Fibroblast of skin of left biceps (primary cell): Measurements from ENCODE around the gene ZFHX3.

ENCODE experiments used
- DNase-seq, 2 experiments: peaks; one replicate each; pipeline ENCODE4 v3.0.0-alpha.2; 2013; ENCODE audit warnings: low read depth in 2 of 2

Gene ZFHX3

GRCh38 chr16:73054813-73055482 lies 7.0 kb upstream of the ZFHX3 start:
- peak; percentile 84 to 91 for DNase-seq

- no peak for DNase-seq
These were observed 6.5 kb upstream of the ZFHX3 start for GRCh38 chr16:73054498-73054812.

DNA sequence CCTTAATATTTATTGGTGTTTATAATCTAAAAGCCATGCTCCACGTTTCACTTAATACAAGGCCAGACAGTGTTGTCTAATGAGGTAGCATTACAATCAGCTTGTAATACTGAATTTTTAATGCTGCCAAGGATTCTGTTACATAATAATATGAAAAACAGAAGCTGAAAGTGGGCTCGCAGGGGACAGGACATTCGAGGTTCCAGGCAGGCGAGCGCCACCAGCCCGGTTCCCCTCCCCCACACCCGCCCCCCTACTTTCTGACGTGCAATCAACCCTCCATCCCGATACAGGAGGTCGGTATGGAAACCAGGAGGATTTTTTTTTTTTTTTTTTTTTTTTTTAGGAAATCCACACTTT lies 6.2 kb upstream of the ZFHX3 start:
- no peak for DNase-seq

DNA sequence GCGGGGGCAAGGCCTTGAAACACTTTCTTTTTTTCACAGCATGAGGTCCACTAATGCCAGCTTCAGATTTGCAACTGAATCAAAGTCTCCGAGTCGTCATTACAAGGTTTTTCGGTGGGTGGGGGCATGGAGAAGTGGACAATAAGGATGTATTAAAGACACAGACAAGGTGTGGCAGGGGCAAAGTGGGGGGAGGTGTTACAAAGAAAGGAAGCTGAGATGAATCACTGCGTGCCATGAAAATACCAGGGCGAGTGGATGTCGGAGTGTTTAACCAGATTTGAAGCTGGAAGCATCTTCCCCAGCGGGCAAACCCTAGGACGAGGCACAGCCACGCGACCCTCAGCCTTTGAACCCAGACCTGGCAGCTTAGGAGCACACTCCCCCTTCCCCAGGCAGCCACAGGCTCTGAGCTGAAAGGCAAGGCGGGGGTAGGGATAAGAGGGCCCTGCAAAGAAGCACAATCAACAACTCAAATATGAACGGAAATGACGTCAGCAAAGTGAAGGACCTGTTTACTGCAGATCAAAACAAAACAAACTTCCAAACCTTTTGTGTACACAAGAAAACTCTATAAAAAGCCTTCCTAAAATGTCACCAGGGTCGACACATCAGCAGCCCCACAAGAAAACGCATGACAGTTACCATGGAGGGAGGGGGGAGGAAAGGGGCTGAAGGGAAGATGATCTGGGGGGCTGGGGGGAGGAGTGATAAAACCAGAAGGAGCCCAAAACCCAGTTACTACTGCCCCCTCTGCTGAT lies 5.6 kb upstream of the ZFHX3 start:
- no peak for DNase-seq

DNA sequence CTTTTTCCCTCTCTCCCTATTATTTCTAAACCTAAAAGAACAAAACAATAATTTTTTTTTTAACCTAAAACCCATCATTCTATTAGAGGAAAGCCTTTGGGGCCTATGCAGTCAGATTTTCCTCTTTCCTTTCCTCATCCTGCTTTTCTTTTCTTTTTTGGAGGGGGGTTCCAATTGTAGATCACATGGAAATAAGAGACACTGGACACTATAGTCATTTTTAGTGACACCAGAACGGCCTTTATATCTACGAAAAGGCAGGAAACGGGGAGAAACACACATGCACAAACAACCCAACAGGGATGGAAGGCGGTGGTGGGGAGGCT lies 5.1 kb upstream of the ZFHX3 start:
- no peak for DNase-seq

DNA sequence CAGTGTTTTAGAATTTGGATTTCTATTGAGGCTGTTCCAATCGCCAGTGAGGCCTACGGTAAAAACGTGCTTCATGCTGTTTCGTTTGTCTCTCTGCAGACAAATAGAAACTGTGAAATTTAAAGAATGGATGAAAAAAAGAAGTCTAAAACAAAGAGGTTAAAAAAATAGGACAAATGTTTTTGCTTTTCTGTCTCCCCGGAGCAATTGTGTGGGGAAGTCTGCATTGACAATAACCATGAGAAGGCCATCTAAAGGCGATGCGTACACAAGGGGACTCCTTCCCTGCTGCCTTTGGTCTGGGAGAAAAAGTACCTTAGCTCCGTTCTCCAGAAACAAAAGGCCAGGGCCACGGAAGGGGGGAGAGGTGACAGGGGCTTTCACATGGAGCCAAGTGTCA lies 4.6 kb upstream of the ZFHX3 start:
- DNase-seq = no peak

DNA sequence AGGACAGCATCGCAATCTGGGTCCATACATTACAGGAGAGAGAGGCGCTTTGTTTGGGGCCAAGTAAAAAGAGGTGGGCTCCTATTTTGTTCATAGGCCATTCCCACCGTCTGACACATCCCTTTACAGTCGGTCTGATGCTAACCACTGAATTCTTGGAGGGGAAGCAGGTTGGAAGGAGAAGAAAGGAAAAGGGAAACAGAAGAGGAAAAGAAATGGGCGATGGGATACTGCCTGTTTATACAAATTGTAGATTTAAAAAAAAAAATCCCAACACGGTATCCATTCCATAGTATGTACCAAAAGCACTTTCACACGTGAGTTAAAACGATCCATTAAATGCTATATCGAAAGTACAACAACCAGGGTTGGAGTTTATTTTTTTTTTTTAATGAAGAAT lies 4.0 kb upstream of the ZFHX3 start:
- no peak for DNase-seq

DNA sequence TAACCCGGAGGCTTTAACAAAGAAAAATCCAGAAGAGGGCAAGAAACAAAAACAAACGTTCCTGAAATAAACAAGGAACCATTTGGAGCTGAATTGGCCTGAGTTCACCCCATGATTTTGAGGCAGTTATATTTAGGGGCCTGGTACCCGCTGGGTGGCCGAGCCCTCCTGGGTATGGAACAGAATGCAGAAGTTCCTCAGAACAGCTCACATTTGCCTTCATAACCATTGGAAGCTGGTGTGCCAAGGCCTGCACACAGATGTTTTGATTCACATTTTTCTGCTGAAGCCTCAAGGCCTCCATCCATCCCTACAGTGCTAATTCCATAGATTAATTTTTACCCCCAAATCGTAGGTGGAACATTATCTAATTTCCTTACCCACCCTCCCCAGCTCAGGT lies 3.3 kb upstream of the ZFHX3 start:
- DNase-seq = no peak

GRCh38 chr16:73050201-73051099 lies 2.5 kb upstream of the ZFHX3 start:
- no peak for DNase-seq

- no peak for DNase-seq
These were observed 1.6 kb upstream of the ZFHX3 start for GRCh38 chr16:73049511-73049910.

- DNase-seq = no peak
These were observed 1.2 kb upstream of the ZFHX3 start for GRCh38 chr16:73049091-73049490.

DNA sequence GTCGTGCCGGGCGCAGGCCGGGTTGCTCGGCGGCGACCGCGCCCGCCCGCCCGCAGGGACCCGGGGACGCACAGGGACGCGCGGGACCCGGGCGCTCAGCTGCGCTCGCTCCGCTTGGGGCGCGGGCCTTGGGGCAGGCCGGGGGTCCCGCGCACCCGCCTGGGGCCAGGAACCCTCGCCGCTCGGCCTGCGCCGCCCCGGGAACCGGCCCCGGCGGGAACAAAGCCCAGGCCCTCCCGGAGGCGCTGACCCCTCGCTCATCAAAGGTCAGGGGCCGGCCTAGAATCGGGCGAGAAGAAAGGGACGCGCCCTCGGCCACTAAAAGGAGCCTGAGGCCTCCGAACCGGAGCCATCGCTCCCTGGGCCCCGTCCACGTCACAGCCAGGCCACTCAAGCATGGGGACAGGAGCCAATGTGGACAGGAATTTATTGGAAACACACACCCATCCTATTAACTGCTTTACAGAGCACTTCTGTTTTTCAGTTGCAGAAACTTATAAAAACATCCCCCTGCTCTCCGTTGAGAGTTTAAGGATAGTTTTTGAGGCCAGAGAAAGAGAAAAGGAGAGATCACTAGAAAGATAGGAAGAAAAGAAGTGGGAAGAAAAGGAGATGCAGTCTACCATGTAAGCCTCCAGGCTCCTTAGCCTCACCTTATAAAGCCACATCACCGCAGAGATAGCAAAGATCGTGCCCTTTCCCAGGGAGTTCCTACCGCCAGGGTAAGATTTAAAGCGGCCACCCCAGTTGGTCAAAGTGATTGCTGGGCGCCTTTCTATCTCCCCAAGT lies 558 bp upstream of the ZFHX3 start:
- no peak for DNase-seq

DNA sequence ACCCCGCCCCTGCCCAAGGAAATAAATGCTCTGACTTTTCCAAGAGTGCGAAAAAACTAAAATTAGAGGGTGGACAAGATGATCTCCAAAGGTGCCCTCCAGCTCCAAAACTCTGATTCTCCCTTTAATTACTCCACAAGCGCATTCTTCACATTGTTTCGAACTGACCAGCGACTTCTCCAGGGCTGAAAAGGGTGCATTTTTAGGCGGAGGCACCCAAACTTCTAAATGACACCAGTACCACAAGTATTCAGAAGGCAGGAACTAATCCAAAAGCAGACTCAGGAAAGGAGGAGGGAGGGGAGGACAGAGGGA lies 750 bp downstream of the ZFHX3 start:
- DNase-seq = no peak

DNA sequence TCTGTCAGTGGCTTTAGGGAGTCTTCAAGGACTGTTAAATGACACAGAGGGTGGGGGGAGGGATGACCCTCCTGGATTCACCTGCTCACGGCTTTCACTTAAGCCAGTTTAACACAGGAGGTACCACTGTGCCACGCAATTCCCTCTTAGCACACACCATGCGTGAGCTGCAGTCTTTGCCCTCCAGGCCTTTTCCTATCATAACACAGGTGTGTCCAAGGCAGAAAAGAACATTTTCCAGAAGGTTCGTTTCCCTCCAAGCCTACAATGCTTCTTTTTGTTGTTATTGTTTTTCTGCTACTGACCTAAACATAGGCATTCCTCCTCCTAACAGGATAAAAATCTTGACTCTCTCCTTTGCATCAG lies 1.1 kb downstream of the ZFHX3 start:
- no peak for DNase-seq

DNA sequence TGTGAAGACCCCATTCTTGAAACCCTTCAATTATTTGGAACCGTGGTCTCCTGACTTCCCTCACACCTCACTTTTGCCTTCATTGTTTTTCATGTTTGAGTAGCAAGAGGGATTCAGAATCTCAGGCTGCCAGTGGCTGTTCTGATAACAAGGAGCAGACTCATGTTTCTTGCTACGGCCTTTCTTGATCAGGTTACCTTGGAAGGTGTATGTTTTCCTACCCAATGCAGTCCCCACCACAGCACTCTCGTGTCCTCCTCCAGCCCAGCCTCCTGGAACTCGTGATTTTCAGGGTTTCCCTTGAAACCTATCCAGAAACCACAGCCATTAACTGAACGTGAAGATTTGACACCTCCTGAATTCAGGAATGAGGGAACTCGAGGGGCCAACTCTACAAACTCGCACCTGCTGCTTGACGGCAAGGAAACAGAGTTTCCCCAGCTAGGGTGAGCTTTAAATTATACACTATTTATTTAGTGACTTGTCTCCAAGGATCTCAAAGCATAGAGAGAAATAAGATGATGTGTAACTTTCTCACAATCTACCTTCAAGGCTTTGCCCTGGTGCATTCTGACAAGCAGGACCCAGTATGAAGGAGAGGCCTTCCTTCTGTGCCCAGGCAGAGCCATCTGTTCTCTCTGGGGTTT lies 1.6 kb downstream of the ZFHX3 start:
- DNase-seq = no peak

DNA sequence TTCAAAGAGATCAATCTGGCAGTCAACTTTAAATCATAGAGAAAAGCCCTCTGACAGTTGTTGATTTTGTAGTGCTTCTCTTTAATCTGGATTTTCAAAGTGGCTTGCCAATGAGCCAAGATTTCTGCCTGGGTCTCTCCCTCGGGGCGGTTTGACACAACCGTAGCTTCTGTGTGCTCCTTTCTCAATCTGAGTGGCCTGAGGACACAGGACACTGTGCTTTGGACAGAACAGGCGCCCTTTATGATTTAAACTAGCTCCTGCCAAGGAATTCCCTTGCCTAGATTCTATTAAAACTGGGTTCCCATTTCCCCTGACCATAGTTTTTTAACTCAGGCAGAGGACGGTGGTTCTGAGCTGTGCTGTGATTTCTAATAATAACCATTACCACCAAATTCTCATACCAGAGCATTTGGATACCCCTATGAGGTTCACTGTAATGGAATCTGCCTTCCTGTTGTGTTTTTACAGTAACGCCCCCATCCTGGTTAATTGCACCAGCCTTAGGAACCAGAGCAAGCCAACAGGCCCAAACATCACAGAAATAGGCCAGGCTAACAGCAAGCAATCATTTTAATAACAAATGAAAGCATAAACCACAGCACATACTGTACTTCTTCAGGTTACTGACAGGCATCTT lies 4.0 kb downstream of the ZFHX3 start:
- no peak for DNase-seq

DNA sequence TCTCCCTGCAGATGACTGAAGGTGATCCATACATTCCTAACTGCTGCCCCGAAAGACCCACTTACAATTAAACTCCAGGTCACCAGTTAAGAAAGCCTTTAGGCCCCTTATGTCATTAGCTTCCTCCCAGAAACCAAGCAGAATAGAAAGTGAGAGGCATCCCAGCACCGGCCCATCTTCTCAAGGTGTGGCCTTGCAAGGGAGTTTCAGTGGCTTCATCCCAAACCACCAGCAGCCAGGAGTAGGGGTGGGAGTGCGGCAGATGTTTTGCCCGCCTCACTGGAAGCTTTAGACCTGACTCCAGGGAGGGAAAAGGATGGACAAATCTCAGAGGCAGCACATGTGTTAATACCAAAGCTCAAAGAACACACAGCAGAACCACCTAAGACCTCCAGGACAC lies 5.1 kb downstream of the ZFHX3 start:
- DNase-seq = no peak

DNA sequence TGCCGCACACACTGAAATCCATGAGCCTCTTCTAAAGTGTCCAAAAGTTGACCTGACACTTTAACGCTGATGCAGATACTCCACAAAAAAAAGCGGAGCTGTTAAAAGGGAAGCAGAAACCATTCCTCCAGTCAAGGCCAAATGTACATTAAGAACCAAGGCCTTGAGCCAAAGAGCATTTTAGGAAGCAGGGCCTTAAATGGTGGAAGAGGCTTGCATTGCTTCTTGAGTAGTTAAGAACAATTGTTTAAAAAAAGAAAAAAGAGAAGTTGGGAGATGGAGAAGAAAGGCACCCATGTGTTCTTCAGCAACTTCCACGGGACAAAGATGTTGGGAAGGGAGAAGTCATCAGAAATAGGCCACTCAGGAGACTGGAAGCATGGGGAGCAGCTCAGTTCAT lies 6.3 kb downstream of the ZFHX3 start:
- DNase-seq = no peak

GRCh38 chr16:73040735-73041402 lies 7.1 kb downstream of the ZFHX3 start:
- no peak for DNase-seq

GRCh38 chr16:73040136-73040535 lies 7.8 kb downstream of the ZFHX3 start:
- DNase-seq = no peak
